Neutrophil (primary cell): ENCODE measurements around the gene TBL1Y.

Experiments
- H3K27ac ChIP-seq: fragments of 200-600 bp; sonication (generic); 2 replicates; pipeline ENCODE4 v1.5.1; 2016; ENCODE audit warnings: mild to moderate bottlenecking, moderate library complexity
- H3K27me3 ChIP-seq: fragments of 200-600 bp; sonication (generic); 2 replicates; pipeline ENCODE4 v1.6.0; 2016; ENCODE audit warnings: mild to moderate bottlenecking
- H3K36me3 ChIP-seq: fragments of 200-600 bp; sonication (generic); 2 replicates; pipeline ENCODE4 v1.5.1; 2017
- H3K4me1 ChIP-seq, 2 experiments: fragments of 200-600 bp in 1 of 2; sonication (generic) in 1 of 2; 1 replicate in 1 of 2; 2 replicates in 1 of 2; pipeline versions ENCODE4 v1.5.1 to v1.6.1; 2013 to 2016; ENCODE audit warnings: low read depth in 1 of 2, low read length in 1 of 2, mild to moderate bottlenecking in 1 of 2, moderate library complexity in 1 of 2; ENCODE audit not compliant: control insufficient read depth in 1 of 2, insufficient read depth in 1 of 2
- H3K4me3 ChIP-seq, 2 experiments: fragments of 200-600 bp in 1 of 2; sonication (generic) in 1 of 2; 1 replicate in 1 of 2; 2 replicates in 1 of 2; pipeline ENCODE4 v1.5.1; 2013 to 2016; ENCODE audit warnings: low read depth in 1 of 2, low read length in 1 of 2, mild to moderate bottlenecking in 1 of 2, moderate library complexity in 1 of 2
- H3K9me3 ChIP-seq: fragments of 200-600 bp; sonication (generic); 2 replicates; pipeline ENCODE4 v1.5.1; 2016
- TF ChIP-seq, protein P1 (sequence below): fragments of 200-600 bp; sonication (generic); IDR thresholded peaks from 2 replicates; pipeline ENCODE4 v1.5.1; 2016; ENCODE audit warnings: antibody characterized with exemption

Gene TBL1Y

DNA sequence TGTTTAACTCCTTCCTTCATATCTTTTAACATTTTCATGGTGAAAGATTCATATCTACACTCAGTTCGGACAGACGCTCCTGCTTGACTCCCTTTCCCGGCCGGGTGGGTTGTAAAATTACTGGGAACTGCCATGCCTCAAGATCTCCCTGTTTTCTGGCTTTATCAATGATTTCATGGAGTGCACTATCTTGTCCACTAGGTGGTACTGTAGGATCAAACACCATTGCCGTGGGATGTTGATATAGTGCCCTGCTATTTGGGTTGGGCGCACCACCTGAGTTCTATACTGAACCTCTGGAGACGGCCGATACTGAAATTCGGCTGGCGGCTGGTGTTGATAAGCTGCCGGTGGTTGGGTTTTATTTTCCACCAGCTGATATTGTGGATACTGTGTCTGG is 54.2 kb downstream of the TBL1Y start:
- Histone ChIP-seq H3K27me3 (no peaks in the 10 kb centered on the region), H3K27ac (no peak overlapping the region), H3K9me3 (no peaks in the 10 kb centered on the region), H3K4me3 (no peak overlapping the region), H3K36me3 (no peaks in the 10 kb centered on the region), H3K4me1 (no peaks in the 10 kb centered on the region)
- TF ChIP-seq, protein P1, sequence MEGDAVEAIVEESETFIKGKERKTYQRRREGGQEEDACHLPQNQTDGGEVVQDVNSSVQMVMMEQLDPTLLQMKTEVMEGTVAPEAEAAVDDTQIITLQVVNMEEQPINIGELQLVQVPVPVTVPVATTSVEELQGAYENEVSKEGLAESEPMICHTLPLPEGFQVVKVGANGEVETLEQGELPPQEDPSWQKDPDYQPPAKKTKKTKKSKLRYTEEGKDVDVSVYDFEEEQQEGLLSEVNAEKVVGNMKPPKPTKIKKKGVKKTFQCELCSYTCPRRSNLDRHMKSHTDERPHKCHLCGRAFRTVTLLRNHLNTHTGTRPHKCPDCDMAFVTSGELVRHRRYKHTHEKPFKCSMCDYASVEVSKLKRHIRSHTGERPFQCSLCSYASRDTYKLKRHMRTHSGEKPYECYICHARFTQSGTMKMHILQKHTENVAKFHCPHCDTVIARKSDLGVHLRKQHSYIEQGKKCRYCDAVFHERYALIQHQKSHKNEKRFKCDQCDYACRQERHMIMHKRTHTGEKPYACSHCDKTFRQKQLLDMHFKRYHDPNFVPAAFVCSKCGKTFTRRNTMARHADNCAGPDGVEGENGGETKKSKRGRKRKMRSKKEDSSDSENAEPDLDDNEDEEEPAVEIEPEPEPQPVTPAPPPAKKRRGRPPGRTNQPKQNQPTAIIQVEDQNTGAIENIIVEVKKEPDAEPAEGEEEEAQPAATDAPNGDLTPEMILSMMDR, result no peak

DNA sequence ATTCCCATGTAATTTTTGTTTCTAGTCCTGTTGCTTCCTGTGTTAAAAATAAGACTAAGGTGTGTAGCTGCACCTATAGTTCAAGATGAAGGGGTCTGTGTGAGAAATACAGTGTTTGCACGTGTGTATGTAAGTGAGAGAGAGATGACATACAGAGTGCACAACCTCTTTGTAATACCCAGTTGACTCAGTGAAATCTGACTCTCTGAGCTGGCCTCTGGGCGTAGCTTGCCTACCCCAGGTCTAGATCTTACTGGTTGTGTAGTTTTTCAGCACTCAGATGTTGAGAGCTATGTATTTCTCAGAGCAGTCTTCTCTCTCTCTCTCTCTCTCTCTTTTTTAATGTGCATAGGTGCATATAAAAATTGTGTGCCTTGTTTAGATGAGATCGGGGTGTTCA is 56.0 kb downstream of the TBL1Y start:
- Histone ChIP-seq H3K27ac (no peak overlapping the region), H3K36me3 (no peaks in the 10 kb centered on the region), H3K9me3 (no peaks in the 10 kb centered on the region), H3K4me1 (no peaks in the 10 kb centered on the region), H3K27me3 (no peaks in the 10 kb centered on the region), H3K4me3 (no peak overlapping the region)
- TF ChIP-seq, protein P1, result no peak

DNA sequence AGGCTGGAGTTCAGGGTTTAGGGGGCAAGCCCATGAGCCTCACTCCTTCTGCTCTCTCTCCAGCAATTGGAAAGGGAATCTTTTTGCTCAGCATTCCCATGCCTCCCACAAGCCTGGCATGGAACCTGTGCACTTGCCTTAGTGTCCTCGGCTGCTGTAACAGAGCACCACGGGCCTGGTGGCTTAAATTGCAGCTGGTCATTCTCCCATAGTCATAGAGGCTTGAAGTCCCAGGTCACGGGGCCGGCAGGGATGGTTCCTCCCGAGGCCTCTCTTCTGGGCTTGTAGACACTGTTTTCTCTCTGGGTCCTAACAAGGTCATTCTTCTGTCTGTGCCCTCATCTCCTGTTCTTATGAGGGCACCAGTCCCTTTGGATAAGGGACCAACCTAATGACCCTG is 57.2 kb downstream of the TBL1Y start:
- no peaks in the 10 kb centered on the region for H3K27me3 ChIP-seq

GRCh38 chrY:6968191-6968590 is 57.7 kb downstream of the TBL1Y start:
- no peaks in the 10 kb centered on the region for H3K27me3 ChIP-seq
- TF ChIP-seq, protein P1, result no peak

More for the DNA sequence above, 57.2 kb downstream of the TBL1Y start:
- Histone ChIP-seq H3K4me1 (no peaks in the 10 kb centered on the region), H3K4me3 (no peak overlapping the region), H3K27ac (no peak overlapping the region), H3K36me3 (no peaks in the 10 kb centered on the region), H3K9me3 (no peaks in the 10 kb centered on the region)
- TF ChIP-seq, protein P1, result no peak

DNA sequence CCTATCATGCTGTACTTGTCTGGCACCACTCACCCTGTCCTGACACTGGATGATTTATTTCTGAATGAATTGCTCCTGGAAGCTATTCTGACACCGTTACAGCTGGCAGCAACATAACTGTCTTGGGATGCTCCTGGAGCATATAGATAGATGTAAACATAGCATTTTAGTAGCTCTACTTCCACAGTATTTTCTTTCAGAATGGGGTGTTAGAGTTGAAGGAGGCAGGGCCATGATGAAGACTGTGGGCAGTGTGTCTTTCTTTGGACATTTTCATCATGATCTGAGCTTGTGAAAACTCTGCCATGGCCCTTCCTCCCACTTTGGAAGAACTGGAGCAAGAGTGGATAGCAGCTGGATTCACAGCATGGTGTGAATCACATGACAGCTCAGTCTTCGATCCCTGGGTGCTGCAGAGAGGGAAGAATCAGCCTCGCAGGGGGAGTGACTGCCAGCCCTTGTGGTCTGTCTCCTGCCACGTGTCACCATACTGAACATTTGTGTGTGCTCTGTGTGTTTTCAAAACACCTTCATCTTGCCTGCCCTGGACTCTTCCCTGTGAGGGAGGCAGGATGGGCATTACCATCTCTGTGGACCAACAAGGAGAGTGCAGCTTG is 61.9 kb downstream of the TBL1Y start:
- TF ChIP-seq, protein P1, result no peak
- H3K27me3 ChIP-seq, result no peaks in the 10 kb centered on the region
- H3K36me3 ChIP-seq, result no peaks in the 10 kb centered on the region
- no peak overlapping the region for H3K27ac ChIP-seq
- no peak overlapping the region for H3K4me3 ChIP-seq
- no peaks in the 10 kb centered on the region for H3K9me3 ChIP-seq
- no peaks in the 10 kb centered on the region for H3K4me1 ChIP-seq

More at GRCh38 chrY:6968191-6968590, 57.7 kb downstream of the TBL1Y start:
- no peak overlapping the region for H3K4me3 ChIP-seq
- H3K36me3 ChIP-seq, result no peaks in the 10 kb centered on the region
- no peaks in the 10 kb centered on the region for H3K9me3 ChIP-seq
- H3K27ac ChIP-seq, result no peak overlapping the region
- H3K4me1 ChIP-seq, result no peaks in the 10 kb centered on the region
